GM23338 (cell line): Measurements from ENCODE around the gene LSM14A. TPM values are rescaled to one million over a fixed set of nuclear protein-coding genes. Genes with fewer than 3 reads are reported as not detected.

ENCODE experiments used
- ATAC-seq: fragments of 200-7000 bp; cut with Tn5 transposase; 3 replicates; pipeline ENCODE4 v1.9.1; 2020
- DNase-seq: peaks from one replicate; pipeline ENCODE4 v3.0.0-alpha.2; 2015; ENCODE audit warnings: low spot score
- H2AFZ ChIP-seq: fragments of 200-600 bp; sonication (generic); 2 replicates; pipeline ENCODE4 v1.8.0; 2016; ENCODE audit warnings: antibody characterized with exemption, mild to moderate bottlenecking, moderate library complexity
- H3F3A ChIP-seq: fragments of 200-600 bp; sonication (generic); replicated peaks from 2 replicates; pipeline ENCODE4 v1.8.0; 2017; ENCODE audit warnings: antibody characterized with exemption, mixed run types, low read depth
- H3K27ac ChIP-seq: fragments of 200-600 bp; sonication (generic); 2 replicates; pipeline ENCODE4 v1.6.1; 2016; ENCODE audit warnings: low read depth
- H3K27me3 ChIP-seq: fragments of 200-600 bp; sonication (generic); 2 replicates; pipeline ENCODE4 v1.8.0; 2016; ENCODE audit warnings: mild to moderate bottlenecking, mixed run types, moderate library complexity; ENCODE audit not compliant: insufficient read depth
- H3K36me3 ChIP-seq: fragments of 200-600 bp; sonication (generic); 2 replicates; pipeline ENCODE4 v1.8.0; 2016; ENCODE audit warnings: mild to moderate bottlenecking; ENCODE audit not compliant: insufficient read depth
- H3K4me1 ChIP-seq: fragments of 200-600 bp; sonication (generic); 2 replicates; pipeline ENCODE4 v1.8.0; 2016; ENCODE audit warnings: mild to moderate bottlenecking, moderate library complexity; ENCODE audit not compliant: insufficient read depth
- H3K4me2 ChIP-seq: fragments of 200-600 bp; sonication (generic); 2 replicates; pipeline ENCODE4 v1.7.1; 2017; ENCODE audit warnings: mixed run types
- H3K4me3 ChIP-seq: fragments of 200-600 bp; sonication (generic); 2 replicates; pipeline ENCODE4 v1.6.1; 2016; ENCODE audit warnings: mixed run types
- H3K79me2 ChIP-seq: fragments of 200-600 bp; sonication (generic); replicated peaks from 2 replicates; pipeline ENCODE4 v1.8.0; 2017; ENCODE audit warnings: mild to moderate bottlenecking; ENCODE audit not compliant: insufficient read depth
- H3K9me2 ChIP-seq: fragments of 200-600 bp; sonication (generic); 2 replicates; pipeline ENCODE4 v1.8.0; 2017; ENCODE audit not compliant: insufficient read depth
- H4K20me1 ChIP-seq: fragments of 200-600 bp; sonication (generic); replicated peaks from 2 replicates; pipeline ENCODE4 v1.8.0; 2017; ENCODE audit warnings: mild to moderate bottlenecking; ENCODE audit not compliant: insufficient read depth
- H3K27ac Mint-ChIP-seq: 2 replicates; pipeline ENCODE4 v1.8.0; 2020; ENCODE audit warnings: inconsistent platforms, mild to moderate bottlenecking, moderate library complexity, mixed read lengths
- H3K27me3 Mint-ChIP-seq: 3 replicates; pipeline ENCODE4 v1.8.0; 2022; ENCODE audit warnings: low read depth, mild to moderate bottlenecking, moderate library complexity, mixed read lengths, inconsistent platforms; ENCODE audit not compliant: insufficient read depth, poor library complexity
- H3K36me3 Mint-ChIP-seq: 3 replicates; pipeline ENCODE4 v1.8.0; 2021; ENCODE audit warnings: low read depth, mild to moderate bottlenecking, inconsistent platforms, moderate library complexity, mixed read lengths
- H3K4me1 Mint-ChIP-seq: 3 replicates; pipeline ENCODE4 v1.8.0; 2020; ENCODE audit warnings: mild to moderate bottlenecking, inconsistent platforms, mixed read lengths
- H3K4me3 Mint-ChIP-seq: 3 replicates; pipeline ENCODE4 v1.8.0; 2021; ENCODE audit warnings: moderate library complexity, mild to moderate bottlenecking, inconsistent platforms, mixed read lengths
- H3K9me3 Mint-ChIP-seq: 3 replicates; pipeline ENCODE4 v1.8.0; 2020; ENCODE audit warnings: moderate library complexity, mild to moderate bottlenecking, inconsistent platforms, mixed read lengths
- CREB1 ChIP-seq: fragments of 250-450 bp; sonication (Bioruptor Pico); IDR thresholded peaks from 2 replicates; pipeline ENCODE4 v1.5.0; 2020; ENCODE audit warnings: low read depth, mild to moderate bottlenecking, moderate library complexity
- CTCF ChIP-seq, 2 experiments: fragments of 200-600 bp in 1 of 2; sonication (generic) in 1 of 2; conservative IDR thresholded peaks; 2 replicates each; pipeline versions ENCODE4 v1.5.1 to v1.6.1; 2016 to 2017; ENCODE audit warnings: antibody characterized with exemption in 2 of 2, low read depth in 2 of 2, mild to moderate bottlenecking in 2 of 2, moderate library complexity in 1 of 2
- ETS1 ChIP-seq: IDR thresholded peaks from 2 replicates; pipeline ENCODE4 v1.6.1; 2016; ENCODE audit warnings: antibody characterized with exemption
- EZH2 ChIP-seq: fragments of 200-600 bp; sonication (generic); IDR thresholded peaks from one replicate; pipeline ENCODE4 v1.8.0; 2017; ENCODE audit warnings: antibody characterized with exemption, mild to moderate bottlenecking, low read depth; ENCODE audit not compliant: unreplicated experiment
- EZH2phosphoT487 ChIP-seq: fragments of 200-600 bp; sonication (generic); IDR thresholded peaks from one replicate; pipeline ENCODE4 v1.8.1; 2018; ENCODE audit warnings: antibody characterized with exemption; ENCODE audit not compliant: unreplicated experiment
- JUNB ChIP-seq: IDR thresholded peaks from one replicate; pipeline ENCODE4 v1.6.1; 2016; ENCODE audit warnings: antibody characterized with exemption; ENCODE audit not compliant: unreplicated experiment
- NANOG ChIP-seq: IDR thresholded peaks from 2 replicates; pipeline ENCODE4 v1.6.1; 2016; ENCODE audit warnings: antibody characterized with exemption, borderline replicate concordance
- POLR2AphosphoS5 ChIP-seq: IDR thresholded peaks from 2 replicates; pipeline ENCODE4 v1.6.1; 2016; ENCODE audit warnings: antibody characterized with exemption, low read depth
- REST ChIP-seq: IDR thresholded peaks from one replicate; pipeline ENCODE4 v1.6.1; 2018; ENCODE audit warnings: antibody characterized with exemption; ENCODE audit not compliant: unreplicated experiment
- STAT1 ChIP-seq: IDR thresholded peaks from one replicate; pipeline ENCODE4 v1.6.1; 2016; ENCODE audit warnings: antibody characterized with exemption; ENCODE audit not compliant: unreplicated experiment
- ZNF114 ChIP-seq: fragments of 250-450 bp; sonication (Bioruptor Pico); IDR thresholded peaks from 2 replicates; pipeline ENCODE4 v1.5.0; 2020; ENCODE audit warnings: mild to moderate bottlenecking, moderate library complexity
- ZNF331 ChIP-seq: fragments of 250-450 bp; sonication (Bioruptor Pico); IDR thresholded peaks from 2 replicates; pipeline ENCODE4 v1.5.0; 2020; ENCODE audit warnings: low read depth, mild to moderate bottlenecking, moderate library complexity
- ZNF462 ChIP-seq: fragments of 250-450 bp; sonication (Bioruptor Pico); IDR thresholded peaks from 2 replicates; pipeline ENCODE4 v1.5.0; 2020; ENCODE audit warnings: mild to moderate bottlenecking, moderate library complexity
- polyA plus RNA-seq: library from polyadenylated mRNA; unstranded; fragments of >200 nt; fragmentation: Nextera tagmentation; extraction: Ambion mirVana; gene quantifications from 2 replicates; pipeline ENCODE4 v1.2.1, GENCODE V29; 2016
- total RNA-seq: library from RNA; depleted of rRNA; stranded (reverse); fragments of >200 nt; shearing (Covaris generic); gene quantifications from 2 replicates; pipeline ENCODE4 v1.2.3, GENCODE V29; 2014

The LSM14A gene
- total and polyA plus RNA-seq, 2 experiments from 2014 or later = 109 to 166 TPM

GRCh38 chr19:34274827-34275625 is 102.7 kb downstream of the LSM14A start:
- no peaks in the 10 kb centered on the region for H3K9me2 ChIP-seq
- DNase-seq = no peak
- no peak for TF ChIP-seq EZH2
- TF ChIP-seq POLR2AphosphoS5 = no peak
- TF ChIP-seq NANOG = no peak
- no peak for TF ChIP-seq CREB1
- TF ChIP-seq JUNB = no peak
- no peak for TF ChIP-seq REST
- TF ChIP-seq CTCF (conservative IDR thresholded peaks at IDR 0.05; ENCODE audit: low read depth in 2 of 2) = no peak
- TF ChIP-seq ZNF114 = no peak
- TF ChIP-seq ZNF331 = no peak
- TF ChIP-seq STAT1 = no peak
- TF ChIP-seq EZH2phosphoT487 = no peak
- TF ChIP-seq ZNF462 = no peak
- TF ChIP-seq ETS1 = no peak
- H3K4me2 ChIP-seq = no peak overlapping the region
- no peaks in the 10 kb centered on the region for H3K9me3 Mint-ChIP-seq
- H3K4me3 Mint-ChIP-seq = no peak overlapping the region
- H3K27me3 Mint-ChIP-seq = peaks cover under 1% of the 10 kb centered on the region
- H3K4me1 ChIP-seq = peaks cover 2% of the 10 kb centered on the region; the same call in 1 of the 2 replicates
- H3K4me3 ChIP-seq = no peak overlapping the region
- no peaks in the 10 kb centered on the region for H3K36me3 Mint-ChIP-seq
- H3K27ac Mint-ChIP-seq = no peak overlapping the region
- 0 out of 2 replicates have a peak, but pooled peaks cover 5% of the 10 kb centered on the region for H4K20me1 ChIP-seq
- peaks cover 8% of the 10 kb centered on the region for H3K4me1 Mint-ChIP-seq
- H3F3A ChIP-seq = no peaks in the 10 kb centered on the region
- no peak for ATAC-seq
- H3K27me3 ChIP-seq = no peaks in the 10 kb centered on the region
- no peak overlapping the region for H2AFZ ChIP-seq
- no peaks in the 10 kb centered on the region for H3K36me3 ChIP-seq
- peaks cover 29% of the 10 kb centered on the region; the same call in 1 of the 2 replicates for H3K79me2 ChIP-seq
- 0 out of 2 replicates have a peak overlapping the region, but pooled peaks have one; percentile 0 for H3K27ac ChIP-seq
